Activated CD8-positive, alpha-beta memory T cell treated with anti-CD3 and anti-CD28 coated beads, Interleukin-2, amount 50 U/mL, for 24 hours (primary cell): Measurements from ENCODE around the gene ATF7.
"Not testable (repeated sequence)": the region's sequence is repeated elsewhere in the genome, so short reads cannot be mapped to it uniquely, and the experiment has no call there.

Source experiments
- DNase-seq: peaks from one replicate; pipeline ENCODE4 v3.0.0-alpha.2; 2020; ENCODE audit errors: extremely low read depth

Gene ATF7

DNA sequence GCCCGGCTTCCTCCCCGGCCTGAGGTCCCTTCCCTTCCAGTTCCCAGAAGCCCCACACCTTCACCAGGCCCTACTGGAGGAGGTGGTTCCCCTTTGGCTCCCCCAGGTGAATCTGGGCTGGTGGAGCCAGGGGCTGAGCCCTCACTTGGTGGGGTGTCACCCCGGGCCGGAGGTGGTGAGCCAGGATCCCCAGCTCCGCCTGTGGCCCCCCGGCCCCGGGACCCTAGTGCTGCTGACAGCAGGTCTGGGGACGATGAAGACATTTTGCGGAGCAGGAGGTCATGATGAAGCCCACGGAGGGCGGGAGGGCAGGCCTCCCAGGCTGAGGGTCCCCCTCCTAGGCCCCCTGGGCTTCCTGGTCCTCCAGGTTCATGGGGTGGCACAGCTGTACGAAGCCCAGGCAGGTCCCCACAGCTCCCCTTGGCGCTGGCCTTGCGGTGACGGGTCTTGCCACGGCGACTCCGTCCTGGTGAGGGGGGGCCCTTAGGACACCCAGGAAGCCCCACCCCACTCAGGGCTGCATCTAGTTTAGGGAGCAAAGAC, 143.5 kb downstream of the ATF7 start:
- no peak for DNase-seq

- DNase-seq = no peak
Observed at GRCh38 chr12:53481939-53482586, 144.1 kb downstream of the ATF7 start.

- DNase-seq = not testable (repeated sequence)
Observed at GRCh38 chr12:53481458-53481857, 144.7 kb downstream of the ATF7 start.

GRCh38 chr12:53480491-53481442, 145.4 kb downstream of the ATF7 start:
- no peak for DNase-seq

DNA sequence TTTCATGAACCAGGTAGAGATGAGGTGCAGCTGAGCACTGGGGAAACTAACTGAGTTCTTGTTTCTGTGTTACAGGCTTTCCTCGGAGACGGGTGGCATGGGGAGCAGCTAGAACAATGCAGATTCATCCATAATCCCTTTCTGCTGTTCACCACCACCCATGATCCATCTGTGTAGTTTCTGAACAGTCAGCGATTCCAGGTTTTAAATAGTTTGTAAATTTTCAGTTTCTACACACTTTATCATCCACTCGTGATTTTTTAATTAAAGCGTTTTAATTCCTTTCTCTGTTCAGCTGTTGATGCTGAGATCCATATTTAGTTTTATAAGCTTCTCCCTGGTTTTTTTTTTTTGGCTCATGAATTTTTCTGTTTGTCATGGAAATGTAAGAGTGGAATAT, 146.9 kb downstream of the ATF7 start:
- no peak for DNase-seq

DNA sequence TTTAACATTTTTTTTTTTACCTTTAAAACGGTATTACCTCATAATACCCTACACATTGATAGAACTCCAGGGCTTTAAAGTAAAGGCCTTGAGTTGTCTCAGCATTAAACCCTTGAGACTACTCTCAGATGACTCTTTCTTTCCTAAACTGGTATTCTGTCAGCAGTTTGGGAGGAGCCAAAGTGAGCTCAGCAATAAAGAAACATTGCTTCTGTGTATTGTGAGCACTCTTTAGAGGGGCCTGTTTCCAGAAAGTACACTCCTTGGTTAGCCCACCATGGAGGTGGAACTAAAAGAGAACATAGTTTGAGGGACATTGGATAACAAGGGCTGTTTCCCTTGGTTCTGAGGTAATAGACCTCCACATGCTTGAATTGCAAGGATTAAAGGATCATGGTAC, 147.3 kb downstream of the ATF7 start:
- no peak for DNase-seq

DNA sequence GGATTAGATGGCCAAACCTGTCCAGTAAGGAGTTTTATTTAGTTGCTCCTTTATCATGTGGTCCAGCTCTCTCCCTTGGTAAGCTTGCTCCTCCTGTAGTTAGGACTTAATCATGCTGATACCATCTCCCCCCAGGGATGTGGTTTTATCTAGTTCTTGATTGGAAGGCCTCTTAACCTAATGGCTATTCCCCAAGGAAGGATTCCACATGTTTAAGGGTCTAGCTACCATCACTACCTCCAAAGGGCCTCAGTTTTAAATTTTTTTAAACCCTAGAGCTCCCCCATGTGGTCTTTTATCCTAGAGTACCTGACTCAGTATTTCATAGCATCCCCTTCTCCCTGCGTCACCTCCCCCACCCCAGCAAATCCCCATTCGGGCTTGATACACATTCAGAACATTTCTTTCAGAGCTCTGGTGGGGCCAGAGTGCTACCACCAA, 149.4 kb downstream of the ATF7 start:
- no peak for DNase-seq

- DNase-seq = no peak
Observed at GRCh38 chr12:53474819-53475218, 151.4 kb downstream of the ATF7 start.

- no peak for DNase-seq
Observed at GRCh38 chr12:53474077-53474476, 152.1 kb downstream of the ATF7 start.

- DNase-seq = no peak
Observed at GRCh38 chr12:53472056-53472582, 154.1 kb downstream of the ATF7 start.

- no peak for DNase-seq
Observed at GRCh38 chr12:53468282-53468681, 157.9 kb downstream of the ATF7 start.

DNA sequence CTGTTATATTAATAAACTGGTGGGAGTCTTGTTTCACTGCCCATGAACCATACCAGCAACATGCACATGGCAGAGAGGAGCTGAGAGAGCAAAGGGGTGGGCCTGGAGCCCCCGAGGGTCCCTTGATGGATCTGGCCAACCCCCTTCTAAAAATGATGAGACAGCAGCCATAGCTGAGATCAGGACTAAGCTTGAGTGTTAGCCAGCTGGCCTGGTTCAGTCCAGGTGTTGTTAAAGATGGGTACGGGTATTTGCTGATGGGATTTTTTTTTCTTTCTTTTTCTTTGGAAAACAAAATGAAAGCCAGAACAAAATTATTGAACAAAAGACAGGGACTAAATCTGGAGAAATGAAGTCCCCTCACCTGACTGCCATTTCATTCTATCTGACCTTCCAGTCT, 158.3 kb downstream of the ATF7 start:
- DNase-seq = no peak

- DNase-seq = no peak
Observed at GRCh38 chr12:53467082-53467481, 159.1 kb downstream of the ATF7 start.

- DNase-seq = no peak
Observed at GRCh38 chr12:53466640-53467039, 159.5 kb downstream of the ATF7 start.

GRCh38 chr12:53465679-53466078, 160.5 kb downstream of the ATF7 start:
- no peak for DNase-seq

DNA sequence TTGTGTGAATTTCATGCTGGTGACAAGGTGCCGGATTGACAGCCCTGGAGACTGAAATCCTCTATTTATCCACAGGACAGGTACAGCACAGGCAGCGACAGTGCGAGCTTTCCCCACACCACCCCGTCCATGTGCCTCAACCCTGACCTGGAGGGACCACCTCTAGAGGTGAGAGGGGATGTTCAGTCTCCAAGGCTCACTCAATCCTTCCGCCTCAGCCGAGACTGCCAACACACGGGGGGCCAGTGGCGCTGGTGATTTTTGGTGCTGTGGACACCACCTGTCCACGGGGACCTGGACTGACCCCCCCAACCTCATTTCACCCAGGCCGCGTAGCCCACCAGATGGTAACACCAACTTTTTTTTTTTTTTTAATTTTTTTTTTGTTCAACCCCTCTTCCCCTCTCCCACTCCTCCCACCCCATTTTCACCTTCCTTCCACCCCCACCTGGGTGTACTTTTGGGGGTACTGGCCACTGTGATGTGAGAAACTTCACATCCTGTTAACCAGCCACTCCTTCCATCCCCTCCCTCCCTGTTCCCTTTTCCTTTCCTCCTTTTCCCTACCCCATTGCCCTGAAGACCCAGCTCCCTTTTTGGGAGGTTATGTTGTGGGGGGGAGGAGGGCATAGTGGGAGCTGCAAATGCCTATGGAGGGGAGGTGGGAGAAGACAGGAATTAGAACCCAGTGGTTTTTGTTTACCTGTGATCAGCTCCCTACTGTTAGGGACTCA, 161.3 kb downstream of the ATF7 start:
- no peak for DNase-seq

DNA sequence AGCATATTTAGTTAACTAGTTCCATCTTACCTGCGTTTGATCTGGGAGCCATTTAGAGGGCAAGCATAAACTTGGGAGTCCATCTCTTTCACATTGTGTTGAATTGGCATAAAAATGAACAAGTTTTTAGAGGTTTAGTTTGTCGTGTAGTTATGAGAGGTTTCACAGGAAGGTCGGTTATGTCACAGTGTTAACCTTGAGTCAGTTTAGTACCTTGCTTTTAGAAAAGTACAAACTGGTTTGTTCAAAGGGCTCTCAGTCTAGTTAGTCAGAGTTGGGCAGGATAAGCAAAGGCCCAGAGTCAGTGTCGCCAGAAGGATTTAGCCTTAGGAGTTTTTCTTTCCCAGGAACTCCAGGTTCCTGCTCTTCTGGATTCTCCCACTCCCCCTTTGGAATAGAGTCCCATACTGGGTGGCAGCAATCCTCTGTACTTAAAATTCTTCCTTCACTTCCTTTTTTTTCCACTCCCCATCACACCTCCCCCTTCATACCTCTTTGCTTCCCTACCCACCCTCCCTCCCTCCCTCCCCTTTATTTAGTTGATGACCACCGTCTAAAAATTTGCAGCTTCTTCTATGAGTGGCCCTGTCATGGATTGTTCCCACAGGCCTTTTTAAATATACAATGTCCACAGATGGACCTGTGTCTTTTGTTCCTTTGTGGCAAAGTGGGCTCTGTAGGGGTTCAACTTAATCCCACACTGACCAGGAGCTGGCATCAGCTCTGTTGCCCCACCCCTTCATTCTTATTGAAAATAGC, 162.2 kb downstream of the ATF7 start:
- no peak for DNase-seq

DNA sequence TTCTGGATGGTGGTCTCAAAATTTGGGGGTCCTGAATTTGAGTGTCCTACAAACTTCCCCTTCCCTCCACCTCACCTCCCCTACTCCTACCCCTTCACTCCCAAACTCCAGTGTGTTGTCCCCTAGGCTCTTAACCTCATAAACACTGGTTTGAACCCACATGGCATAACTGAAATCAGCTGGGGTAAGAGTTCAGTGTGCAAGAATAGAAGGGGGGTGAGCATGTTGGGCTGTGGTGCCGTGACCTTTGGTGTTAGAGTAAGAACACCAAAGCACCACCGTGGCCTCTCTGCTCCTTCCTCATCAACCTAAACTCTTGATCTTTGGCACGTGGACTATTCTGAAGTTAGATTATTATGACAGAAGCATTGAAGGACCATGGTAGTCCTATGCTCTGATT, 163.2 kb downstream of the ATF7 start:
- no peak for DNase-seq

DNA sequence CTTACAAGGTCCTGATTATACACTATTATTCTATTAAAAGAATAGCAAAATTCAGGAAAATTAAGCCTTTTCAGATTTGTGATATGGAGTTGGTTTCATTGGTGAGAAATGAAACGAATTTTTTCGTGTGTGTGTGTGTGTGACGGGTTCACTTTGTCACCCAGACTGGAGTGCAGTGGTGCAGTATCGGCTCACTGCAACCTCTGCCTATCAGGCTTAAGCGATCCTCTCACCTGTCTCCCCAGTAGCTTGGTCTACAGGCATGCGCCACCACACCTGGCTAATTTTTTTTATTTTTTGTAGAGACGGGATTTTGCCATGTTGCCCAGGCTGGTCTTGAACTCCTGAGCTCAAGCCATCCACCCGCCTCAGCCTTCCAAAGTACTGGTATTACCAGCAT, 164.6 kb downstream of the ATF7 start:
- DNase-seq = no peak

- no peak for DNase-seq
Observed at GRCh38 chr12:53461059-53461458, 165.1 kb downstream of the ATF7 start.

GRCh38 chr12:53459097-53459496, 167.1 kb downstream of the ATF7 start:
- DNase-seq = no peak
